Heart left ventricle (tissue), 16 donors: ENCODE data around the gene USO1. TPM values are rescaled to one million over a fixed set of nuclear protein-coding genes. Genes with fewer than 3 reads are reported as not detected.
"Not testable (repeated sequence)": the region's sequence is repeated elsewhere in the genome, so short reads cannot be mapped to it uniquely, and the experiment has no call there.

Experiments
- ATAC-seq, 4 donors: fragments of 200-7000 bp; cut with Tn5 transposase; one replicate each; pipeline ENCODE4 v1.9.1; 2020 to 2022; ENCODE audit warnings: moderate library complexity in 4 of 4, mild to moderate bottlenecking in 3 of 4, moderate number of reproducible peaks in 1 of 4
- DNase-seq, 5 donors: peaks; one replicate each; pipeline ENCODE4 v3.0.0-alpha.2; 2020
- H3K27ac ChIP-seq, 12 donors: fragments of 200-600 bp; sonication (generic) in 4 of 12; one replicate each; pipeline versions ENCODE4 v1.5.0 to v1.8.0; 2016 to 2022; ENCODE audit warnings: mild to moderate bottlenecking in 2 of 12
- H3K27me3 ChIP-seq, 9 donors: fragments of 200-600 bp; sonication (generic) in 2 of 9; one replicate each; pipeline versions ENCODE4 v1.5.1 to v1.8.0; 2016 to 2022; ENCODE audit warnings: mild to moderate bottlenecking in 3 of 9
- H3K36me3 ChIP-seq, 9 donors: fragments of 200-600 bp; sonication (generic) in 2 of 9; one replicate each; pipeline versions ENCODE4 v1.5.0 to v1.8.0; 2018 to 2022; ENCODE audit warnings: mild to moderate bottlenecking in 2 of 9
- H3K4me1 ChIP-seq, 12 donors: fragments of 200-600 bp; sonication (generic) in 4 of 12; one replicate each; pipeline versions ENCODE4 v1.5.0 to v1.8.0; 2016 to 2022; ENCODE audit warnings: mild to moderate bottlenecking in 3 of 12
- H3K4me3 ChIP-seq, 12 donors: fragments of 200-600 bp; sonication (generic) in 4 of 12; one replicate each; pipeline versions ENCODE4 v1.5.0 to v1.8.0; 2017 to 2022; ENCODE audit warnings: mild to moderate bottlenecking in 9 of 12, moderate library complexity in 4 of 12
- H3K9me3 ChIP-seq, 12 donors: fragments of 200-600 bp; sonication (generic) in 4 of 12; one replicate each; pipeline versions ENCODE4 v1.5.0 to v1.8.0; 2016 to 2022; ENCODE audit warnings: mild to moderate bottlenecking in 1 of 12
- POLR2A ChIP-seq, 2 donors: fragments of 450-650 bp; IDR thresholded peaks; one replicate each; pipeline ENCODE4 v1.6.1; 2017; ENCODE audit warnings: antibody characterized with exemption in 2 of 2, mild to moderate bottlenecking in 2 of 2, moderate library complexity in 2 of 2
- WGBS, 4 donors: extraction: QIAGEN DNeasy Blood & Tissue Kit in 2 of 4; methylation state at CpG; one replicate each; pipeline versions ENCODE4 v1.1.5 to v1.1.7; 2013 to 2018; 5-methylcytosine and 5-hydroxymethylcytosine counted together
- intact Hi-C, 10 donors: fragments of 100-400 bp; cut with DNase I; formaldehyde crosslinking; loops; one replicate each; pipeline versions ENCODE4 v1.11.1 to v1.14.2; 2022
- polyA plus RNA-seq, 2 donors: library from polyadenylated mRNA; stranded (reverse); fragments of 200-250 nt; gene quantifications; one replicate each; pipeline ENCODE4 v1.2.3, GENCODE V29; 2013
- total RNA-seq, 9 donors: library from RNA; depleted of rRNA in 2 of 9; stranded (reverse); fragments of >200 nt in 2 of 9; fragmentation: NEBNext Ultra II Directional in 3 of 9; extraction: Animal tissue kit (Norgen Biotek cat#: 25700) in 3 of 9; gene quantifications; one replicate each; pipeline versions ENCODE4 v1.1.0 to v1.2.4, GENCODE V29; 2016 to 2023
- TF ChIP-seq, protein P1 (sequence below), 12 donors: fragments of 200-600 bp; sonication (generic) in 4 of 12; IDR thresholded peaks; one replicate each; pipeline versions ENCODE4 v1.5.0 to v1.8.0; 2018 to 2022; ENCODE audit warnings: antibody characterized with exemption in 12 of 12, mild to moderate bottlenecking in 5 of 12
- donor health status: ischemic (EF 13 %, LVEDD 7.1; RV severe dilation, severe dysfunction).
- donor health status: healthy with polysubstance abuse.
- donor health status: DM: no; HTN: yes; CAD: no.
- donor health status: DM: no; HTN: no; CAD: no.
- donor health status: ischemic (EF 25% LVEDD 6.9; RV normal size, moderate dysfunction).
- donor health status: ischemic (EF 25% LVEDD 5.7; RV mildly dilated, moderate dysfunction).
- donor health status: healthy.
- donor health status: DM: yes; HTN: yes; CAD: no.
- donor health status: ischemic (EF 35%, LVEDD 5.7; RV mildly dilated, moderate dysfunction).
- donor health status: nonischemic (EF 11% LVEDD 7.7; RV severe dilation, severe dysfunction).
- donor health status: DM: yes; HTN: yes; CAD: no.
- donor health status: PGD.
- donor health status: ischemic (EF 29% LVEDD 5.4; RV normal size, mild dysfunction).
- donor health status: nonischemic (EF 23%, LVEDD 6.1; RV moderate dilation, normal function).

Gene USO1
- total and polyA plus RNA-seq, 11 donors, result 28.6 to 87.1 (median 77.0) TPM

GRCh38 chr4:75786938-75787337, 62.6 kb downstream of the USO1 start:
- WGBS, 4 donors, result 67 to 84% (median 79%) methylated on average over 1 of the region's 1 CpG
- no peak for DNase-seq
- Histone ChIP-seq H3K9me3 (no peaks in the 10 kb centered on the region), H3K27me3 (no peaks in the 10 kb centered on the region), H3K36me3 (peaks cover 0 to 100% (median 88%) of the 10 kb centered on the region in 9 donors), H3K27ac (no peak overlapping the region), H3K4me3 (no peak overlapping the region), H3K4me1 (no peaks in the 10 kb centered on the region)
- TF ChIP-seq, protein P1, sequence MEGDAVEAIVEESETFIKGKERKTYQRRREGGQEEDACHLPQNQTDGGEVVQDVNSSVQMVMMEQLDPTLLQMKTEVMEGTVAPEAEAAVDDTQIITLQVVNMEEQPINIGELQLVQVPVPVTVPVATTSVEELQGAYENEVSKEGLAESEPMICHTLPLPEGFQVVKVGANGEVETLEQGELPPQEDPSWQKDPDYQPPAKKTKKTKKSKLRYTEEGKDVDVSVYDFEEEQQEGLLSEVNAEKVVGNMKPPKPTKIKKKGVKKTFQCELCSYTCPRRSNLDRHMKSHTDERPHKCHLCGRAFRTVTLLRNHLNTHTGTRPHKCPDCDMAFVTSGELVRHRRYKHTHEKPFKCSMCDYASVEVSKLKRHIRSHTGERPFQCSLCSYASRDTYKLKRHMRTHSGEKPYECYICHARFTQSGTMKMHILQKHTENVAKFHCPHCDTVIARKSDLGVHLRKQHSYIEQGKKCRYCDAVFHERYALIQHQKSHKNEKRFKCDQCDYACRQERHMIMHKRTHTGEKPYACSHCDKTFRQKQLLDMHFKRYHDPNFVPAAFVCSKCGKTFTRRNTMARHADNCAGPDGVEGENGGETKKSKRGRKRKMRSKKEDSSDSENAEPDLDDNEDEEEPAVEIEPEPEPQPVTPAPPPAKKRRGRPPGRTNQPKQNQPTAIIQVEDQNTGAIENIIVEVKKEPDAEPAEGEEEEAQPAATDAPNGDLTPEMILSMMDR (IDR thresholded peaks at IDR 0.05), result no peak
- TF ChIP-seq POLR2A (IDR thresholded peaks at IDR 0.05), result no peak
- no peak for ATAC-seq
- intact Hi-C loops, result loop anchor here in 2 of 10 donors (10.0 kb wide), 2 partner anchors 62 to 132 kb away; partner anchors contain the start of gene USO1 (in 1 of the 2)

GRCh38 chr4:75790024-75790423, 65.6 kb downstream of the USO1 start:
- no peaks in the 10 kb centered on the region for H3K9me3 ChIP-seq
- no peak for ATAC-seq
- H3K27ac ChIP-seq, result no peak overlapping the region
- intact Hi-C loops, result loop anchor here in 3 of 10 donors (10.0 kb wide), 1 partner anchor 135 kb away; no protein-coding TSS in a partner anchor
- TF ChIP-seq, protein P1 (IDR thresholded peaks at IDR 0.05), result no peak
- no peak for TF ChIP-seq POLR2A (IDR thresholded peaks at IDR 0.05)
- H3K36me3 ChIP-seq, result peaks cover 0 to 100% (median 83%) of the 10 kb centered on the region in 9 donors
- no peaks in the 10 kb centered on the region for H3K27me3 ChIP-seq
- H3K4me3 ChIP-seq, result no peak overlapping the region
- H3K4me1 ChIP-seq, result no peaks in the 10 kb centered on the region
- DNase-seq, result no peak
- 82 to 98% (median 92%) methylated on average over 1 of the region's 1 CpG for whole genome bisulfite sequencing, 4 donors

DNA sequence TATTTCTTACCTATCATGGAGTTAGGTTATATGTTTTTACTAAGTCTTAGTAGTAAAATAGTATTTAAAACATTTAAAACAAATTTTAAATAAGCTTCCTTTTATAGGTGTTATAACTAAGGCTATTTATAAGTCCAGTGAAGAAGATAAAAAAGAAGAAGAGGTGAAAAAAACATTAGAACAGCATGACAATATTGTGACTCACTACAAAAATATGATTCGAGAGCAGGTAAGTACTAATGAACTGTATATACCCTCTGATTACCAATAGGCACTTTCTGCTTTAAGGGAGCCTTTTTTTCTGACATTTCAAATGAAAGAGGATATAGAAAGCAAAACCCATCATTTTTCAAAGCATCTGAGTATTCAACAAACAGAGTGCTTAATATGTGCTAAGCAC, 76.6 kb downstream of the USO1 start:
- 74 to 93% (median 88%) methylated on average over 1 of the region's 1 CpG for WGBS, 4 donors
- no peaks in the 10 kb centered on the region for H3K4me1 ChIP-seq
- no peaks in the 10 kb centered on the region for H3K9me3 ChIP-seq
- ATAC-seq (no peak), DNase-seq (no peak)
- intact Hi-C loops, result loop anchor here in 2 of 10 donors (5.0 to 10.0 kb wide), 3 partner anchors 34 to 174 kb away; no protein-coding TSS in a partner anchor
- no peaks in the 10 kb centered on the region for H3K27me3 ChIP-seq
- peaks cover 0 to 88% (median 78%) of the 10 kb centered on the region in 9 donors for H3K36me3 ChIP-seq
- H3K27ac ChIP-seq, result no peak overlapping the region
- no peak overlapping the region for H3K4me3 ChIP-seq
- TF ChIP-seq, protein P1 (IDR thresholded peaks at IDR 0.05), result no peak
- no peak for TF ChIP-seq POLR2A (IDR thresholded peaks at IDR 0.05)

DNA sequence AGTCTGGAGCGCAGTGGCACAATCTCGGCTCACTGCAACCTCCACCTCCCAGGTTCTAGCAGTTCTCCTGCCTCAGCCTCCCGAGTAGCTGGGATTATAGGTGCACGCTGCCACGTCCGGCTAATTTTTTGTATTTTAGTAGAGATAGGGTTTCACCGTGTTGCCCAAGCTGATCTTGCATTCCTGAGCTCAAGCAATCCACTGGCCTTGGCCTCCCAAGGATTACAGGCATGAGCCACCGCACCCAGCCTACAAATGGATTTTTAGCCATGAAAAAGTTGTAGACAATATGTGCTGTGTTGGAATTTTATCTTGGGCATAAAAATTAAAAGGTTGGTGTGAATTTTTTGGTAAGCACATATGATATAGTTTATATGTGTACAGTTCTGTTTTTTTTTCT, 81.7 kb downstream of the USO1 start:
- not testable (repeated sequence) for H3K4me3 ChIP-seq, ATAC-seq, H3K4me1 ChIP-seq, H3K27ac ChIP-seq, DNase-seq, H3K9me3 ChIP-seq, H3K27me3 ChIP-seq
- WGBS, 4 donors, result 84 to 97% (median 91%) methylated on average over 8 of the region's 8 CpGs
- peaks cover 0 to 100% (median 97%) of the 10 kb centered on the region in 9 donors for H3K36me3 ChIP-seq
- intact Hi-C loops, result loop anchor here in 2 of 10 donors (10.0 kb wide), 2 partner anchors 161 to 169 kb away; no protein-coding TSS in a partner anchor

- no peaks in the 10 kb centered on the region for H3K9me3 ChIP-seq
- no peak overlapping the region for H3K27ac ChIP-seq
- TF ChIP-seq, protein P1 (IDR thresholded peaks at IDR 0.05), result no peak
- TF ChIP-seq POLR2A (IDR thresholded peaks at IDR 0.05), result no peak
- H3K4me3 ChIP-seq, result no peak overlapping the region
- DNase-seq (no peak), ATAC-seq (no peak)
- H3K27me3 ChIP-seq, result no peaks in the 10 kb centered on the region
- intact Hi-C loops, result loop anchor here in 1 of 10 donors (10.0 kb wide), 1 partner anchor 163 kb away; no protein-coding TSS in a partner anchor
- WGBS, 4 donors, result 92 to 100% (median 96%) methylated on average over 2 of the region's 2 CpGs
- H3K36me3 ChIP-seq, result peaks cover 2 to 42% (median 39%) of the 10 kb centered on the region in 9 donors
- H3K4me1 ChIP-seq, result no peaks in the 10 kb centered on the region
These were observed 93.5 kb downstream of the USO1 start for GRCh38 chr4:75817901-75818300.
